Stimulated activated CD4-positive, alpha-beta T cell treated with anti-CD3 and anti-CD28 coated beads, TNF-alpha, amount 100 ng/mL, for 48 hours (primary cell): Measurements from ENCODE around the gene TTC7B.

Experiments
- DNase-seq, 3 donors: peaks; one replicate each; pipeline ENCODE4 v3.0.0-alpha.2; 2020; ENCODE audit warnings: low read depth in 3 of 3

TTC7B gene

GRCh38 chr14:90558983-90559590, 257.1 kb downstream of the TTC7B start:
- no peak for DNase-seq

GRCh38 chr14:90558041-90558982, 257.9 kb downstream of the TTC7B start:
- no peak for DNase-seq

- DNase-seq = no peak
Observed at GRCh38 chr14:90557516-90557915, 258.7 kb downstream of the TTC7B start.

GRCh38 chr14:90556666-90557450, 259.4 kb downstream of the TTC7B start:
- DNase-seq = no peak

GRCh38 chr14:90556012-90556477, 260.2 kb downstream of the TTC7B start:
- DNase-seq = no peak

- DNase-seq = no peak
Observed at GRCh38 chr14:90555126-90556011, 260.9 kb downstream of the TTC7B start.

GRCh38 chr14:90554341-90554740, 261.9 kb downstream of the TTC7B start:
- DNase-seq = no peak

GRCh38 chr14:90553921-90554336, 262.3 kb downstream of the TTC7B start:
- no peak for DNase-seq

GRCh38 chr14:90553298-90553920, 262.8 kb downstream of the TTC7B start:
- no peak for DNase-seq

GRCh38 chr14:90552465-90553297, 263.5 kb downstream of the TTC7B start:
- no peak for DNase-seq

GRCh38 chr14:90551733-90552464, 264.3 kb downstream of the TTC7B start:
- DNase-seq = no peak

GRCh38 chr14:90551070-90551704, 265.0 kb downstream of the TTC7B start:
- no peak for DNase-seq

GRCh38 chr14:90549794-90550641, 266.2 kb downstream of the TTC7B start:
- no peak for DNase-seq

GRCh38 chr14:90548455-90548854, 267.8 kb downstream of the TTC7B start:
- DNase-seq = no peak

- no peak for DNase-seq
Observed at GRCh38 chr14:90547968-90548367, 268.3 kb downstream of the TTC7B start.

GRCh38 chr14:90547250-90547649, 269.0 kb downstream of the TTC7B start:
- no peak for DNase-seq

GRCh38 chr14:90546767-90547166, 269.5 kb downstream of the TTC7B start:
- DNase-seq = no peak
